Hypothalamus (tissue), 51 donors: Measurements from ENCODE around the gene LRRC26.

Experiments
- DNase-seq, 51 donors: peaks; one replicate each; lab custom pipeline; 2025; lab: John Stamatoyannopoulos, UW

Gene LRRC26

GRCh38 chr9:137199411-137200121 lies 29.7 kb upstream of the LRRC26 start:
- DNase-seq, result peak in 1 of 51 donors; percentile 13

GRCh38 chr9:137198902-137199283 lies 29.0 kb upstream of the LRRC26 start:
- DNase-seq, result peak in 2 of 51 donors; percentile 30 to 40

GRCh38 chr9:137198051-137198901 lies 28.4 kb upstream of the LRRC26 start:
- DNase-seq, result peak in 4 of 51 donors; percentile 25 to 46 (median 38)

GRCh38 chr9:137195525-137196220 lies 25.8 kb upstream of the LRRC26 start:
- no peak for DNase-seq

- no peak for DNase-seq
Measured at GRCh38 chr9:137194909-137195308, 25.1 kb upstream of the LRRC26 start.

- DNase-seq, result peak; percentile 28 to 96 (median 83)
Measured at GRCh38 chr9:137194388-137194787, 24.5 kb upstream of the LRRC26 start.

- DNase-seq, result peak in 1 of 51 donors; percentile 43
Measured at GRCh38 chr9:137193771-137194170, 23.9 kb upstream of the LRRC26 start.

- DNase-seq, result no peak
Measured at GRCh38 chr9:137192859-137193258, 23.0 kb upstream of the LRRC26 start.

- no peak for DNase-seq
Measured at GRCh38 chr9:137192448-137192780, 22.6 kb upstream of the LRRC26 start.

- DNase-seq, result peak in 34 of 51 donors; percentile 22 to 84 (median 68)
Measured at GRCh38 chr9:137191691-137192447, 22.0 kb upstream of the LRRC26 start.

- no peak for DNase-seq
Measured at GRCh38 chr9:137191245-137191644, 21.4 kb upstream of the LRRC26 start.

- no peak for DNase-seq
Measured at GRCh38 chr9:137190315-137190856, 20.5 kb upstream of the LRRC26 start.

GRCh38 chr9:137189297-137190295 lies 19.7 kb upstream of the LRRC26 start:
- DNase-seq, result peak in 1 of 51 donors; percentile 54

- peak; percentile 64 to 96 (median 88) for DNase-seq
Measured at GRCh38 chr9:137188490-137189296, 18.8 kb upstream of the LRRC26 start, which contains the start of the genes ANAPC2 and SSNA1. Gene ANAPC2, minus strand, starts transcription at chr9:137188560. Its CDS starts 28 bp downstream, at chr9:137188532. Gene SSNA1, plus strand, starts transcription at chr9:137188676. Its CDS starts 51 bp downstream, at chr9:137188727.

GRCh38 chr9:137188086-137188489 lies 18.2 kb upstream of the LRRC26 start:
- no peak for DNase-seq

GRCh38 chr9:137187386-137187785 lies 17.5 kb upstream of the LRRC26 start:
- DNase-seq, result no peak

- DNase-seq, result no peak
Measured at GRCh38 chr9:137186385-137186784, 16.5 kb upstream of the LRRC26 start.

GRCh38 chr9:137185921-137186320 lies 16.1 kb upstream of the LRRC26 start:
- DNase-seq, result no peak
